HepG2 (cell line): ENCODE measurements around the gene HUNK. TPM values are rescaled to one million over a fixed set of nuclear protein-coding genes. Genes with fewer than 3 reads are reported as not detected.

Experiments
- ATF6 ChIP-seq: sonication (generic); formaldehyde crosslinking; conservative IDR thresholded peaks from 2 replicates; pipeline ENCODE4 v1.4.0; 2020; ENCODE audit warnings: missing genetic modification reagents
- ATF7-NPFF ChIP-seq: sonication (generic); formaldehyde crosslinking; IDR thresholded peaks from 2 replicates; pipeline ENCODE4 v1.8.1; 2023; ENCODE audit warnings: mild to moderate bottlenecking, low read depth, missing genetic modification reagents, moderate library complexity
- CC2D1A ChIP-seq: sonication (generic); formaldehyde crosslinking; IDR thresholded peaks from 2 replicates; pipeline ENCODE4 v1.8.1; 2023; ENCODE audit warnings: mild to moderate bottlenecking, missing genetic modification reagents
- CEBPZ ChIP-seq: IDR thresholded peaks from 2 replicates; pipeline ENCODE4 v1.6.1; 2012; ENCODE audit warnings: low read length, improper control_type of control experiment
- DZIP1 ChIP-seq: sonication (generic); formaldehyde crosslinking; IDR thresholded peaks from 2 replicates; pipeline ENCODE4 v1.5.0; 2020; ENCODE audit warnings: mild to moderate bottlenecking, missing genetic modification reagents
- E2F2 ChIP-seq: sonication (generic); formaldehyde crosslinking; IDR thresholded peaks from 2 replicates; pipeline ENCODE4 v1.4.0; 2020; ENCODE audit warnings: missing genetic modification reagents, borderline replicate concordance
- E2F5 ChIP-seq: sonication (generic); formaldehyde crosslinking; conservative IDR thresholded peaks from 2 replicates; pipeline ENCODE4 v1.4.0; 2020; ENCODE audit warnings: missing genetic modification reagents
- GLMP ChIP-seq: sonication (generic); formaldehyde crosslinking; IDR thresholded peaks from 2 replicates; pipeline ENCODE4 v1.9.0; 2021; ENCODE audit warnings: missing genetic modification reagents, mild to moderate bottlenecking, borderline replicate concordance
- GTF3A ChIP-seq: sonication (generic); formaldehyde crosslinking; conservative IDR thresholded peaks from 2 replicates; pipeline ENCODE4 v1.4.0; 2020; ENCODE audit warnings: mild to moderate bottlenecking, missing genetic modification reagents
- MXI1 ChIP-seq: IDR thresholded peaks from 3 replicates; pipeline ENCODE4 v1.6.1; 2012; ENCODE audit warnings: low read depth, low read length, inconsistent platforms, borderline replicate concordance
- NFKB2 ChIP-seq: sonication (generic); formaldehyde crosslinking; IDR thresholded peaks from 2 replicates; pipeline ENCODE4 v1.4.0; 2020; ENCODE audit warnings: missing genetic modification reagents, borderline replicate concordance
- SALL2 ChIP-seq: sonication (generic); formaldehyde crosslinking; IDR thresholded peaks from 2 replicates; pipeline ENCODE4 v1.8.1; 2023; ENCODE audit warnings: mild to moderate bottlenecking, missing genetic modification reagents, inconsistent platforms
- SOX5 ChIP-seq: IDR thresholded peaks from 2 replicates; pipeline ENCODE4 v1.6.1; 2016; ENCODE audit warnings: borderline replicate concordance
- SRF ChIP-seq: IDR thresholded peaks from 2 replicates; pipeline ENCODE4 v1.6.1; 2011; ENCODE audit warnings: mild to moderate bottlenecking, low read depth, low read length, moderate library complexity
- SSRP1 ChIP-seq: IDR thresholded peaks from 2 replicates; pipeline ENCODE4 v1.6.1; 2016; ENCODE audit warnings: control low read depth
- TP53 ChIP-seq: sonication (generic); formaldehyde crosslinking; conservative IDR thresholded peaks from 2 replicates; pipeline ENCODE4 v1.4.0; 2020; ENCODE audit warnings: missing genetic modification reagents
- ZNF296 ChIP-seq: sonication (generic); formaldehyde crosslinking; conservative IDR thresholded peaks from 2 replicates; pipeline ENCODE4 v1.5.0; 2020; ENCODE audit warnings: mild to moderate bottlenecking, missing genetic modification reagents
- ZNF792 ChIP-seq: IDR thresholded peaks from 2 replicates; pipeline ENCODE4 v1.6.1; 2016
- polyA plus RNA-seq, 8 experiments: library from polyadenylated mRNA; depleted of rRNA in 3 of 8; stranded (reverse) in 7 of 8; unstranded in 1 of 8; fragments of >200 nt; fragmentation: Illumina TruSeq in 4 of 8; extraction: Trizol in 4 of 8; gene quantifications; 2 replicates each; pipeline versions ENCODE4 v1.2.1 to v1.2.3, GENCODE V29; 2011 to 2016; ENCODE audit warnings: low read depth in 4 of 8, missing spikeins in 1 of 8, mixed read lengths in 1 of 8; ENCODE audit not compliant: insufficient read depth in 1 of 8
- total RNA-seq, 5 experiments: library from RNA; depleted of rRNA; stranded (reverse); fragments of >200 nt; fragmentation: Illumina TruSeq; extraction: Trizol; gene quantifications; 2 replicates each; pipeline ENCODE4 v1.2.3, GENCODE V29; 2016; ENCODE audit warnings: low read depth in 1 of 5

The HUNK gene
- total and polyA plus RNA-seq, 2 of the 13 experiments (the other 11 are each of a cell fraction or from before 2014, with no cell fraction given): 1.8 to 1.9 TPM

GRCh38 chr21:31900121-31900895 lies 27.5 kb downstream of the HUNK start (continued):
- no peak for TF ChIP-seq GLMP (CRISPR knock-in tag)
- TF ChIP-seq ZNF792: 0 out of 2 replicates have a peak, but pooled peaks have one; percentile 56
- no peak for TF ChIP-seq E2F5
- TF ChIP-seq ZNF296: no peak
- no peak for TF ChIP-seq TP53
- TF ChIP-seq SSRP1 (CRISPR knock-in tag): no peak
- no peak for TF ChIP-seq CC2D1A (CRISPR knock-in tag)
- TF ChIP-seq SALL2 (CRISPR knock-in tag): no peak
- no peak for TF ChIP-seq E2F2 (CRISPR knock-in tag)
- no peak for TF ChIP-seq ATF7-NPFF
- peak; percentile 50; the same call in 1 of the 3 replicates for TF ChIP-seq MXI1
- TF ChIP-seq ATF6: no peak
- no peak for TF ChIP-seq CEBPZ
- TF ChIP-seq NFKB2 (CRISPR knock-in tag): no peak
- TF ChIP-seq GTF3A (CRISPR knock-in tag): no peak
- TF ChIP-seq DZIP1 (CRISPR knock-in tag): no peak
- TF ChIP-seq SRF: no peak
- peak; percentile 90; the same call in 1 of the 2 replicates for TF ChIP-seq SOX5 (CRISPR knock-in tag)
